Fibroblast of skin of right quadriceps (primary cell): ENCODE data around the gene ATRNL1.
"Not testable (repeated sequence)": the region's sequence is repeated elsewhere in the genome, so short reads cannot be mapped to it uniquely, and the experiment has no call there.

Source experiments
- DNase-seq: peaks from one replicate; pipeline ENCODE4 v3.0.0-alpha.2; 2013

The ATRNL1 gene

GRCh38 chr10:115091161-115091560, 2.0 kb upstream of the ATRNL1 start:
- DNase-seq = no peak

- DNase-seq = no peak
Observed at GRCh38 chr10:115092258-115092554, 959 bp upstream of the ATRNL1 start.

DNA sequence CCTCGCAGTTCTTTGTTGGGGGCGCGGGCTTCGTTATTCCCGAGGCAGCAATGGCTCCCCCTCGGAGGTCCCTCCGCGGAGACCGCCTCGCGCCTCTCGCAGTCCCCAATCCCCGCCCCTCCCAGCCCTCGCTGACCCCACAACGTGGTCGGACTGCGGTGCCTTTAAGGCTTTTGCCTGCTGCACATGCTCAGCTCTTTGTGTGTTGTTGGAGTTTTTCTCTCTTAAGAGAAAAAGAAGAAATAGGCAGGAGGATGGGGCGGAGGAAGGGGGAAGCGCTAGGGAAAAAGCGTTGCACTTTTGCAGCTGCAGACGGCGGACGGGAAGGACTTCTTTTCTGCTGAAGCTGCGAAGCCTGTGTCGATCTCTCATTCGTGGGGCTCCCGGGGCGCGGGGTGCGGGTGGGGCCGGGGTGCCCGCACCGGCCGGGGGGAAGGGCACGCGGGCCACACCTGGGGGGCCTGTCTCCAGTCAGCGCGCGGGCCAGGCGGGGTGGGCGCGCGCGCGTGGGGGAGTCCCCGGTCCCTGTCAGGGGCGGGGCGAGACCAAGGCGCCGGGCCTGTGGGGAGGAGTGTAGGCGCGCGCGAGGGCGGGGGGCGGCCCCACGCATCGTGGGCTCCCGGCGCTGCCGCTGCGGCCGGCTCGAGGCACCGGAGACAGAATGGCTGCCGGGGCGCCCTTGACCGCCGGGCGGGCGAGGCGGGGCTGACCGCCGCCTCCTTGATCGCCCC, 445 bp upstream of the ATRNL1 start:
- peak; percentile 50 for DNase-seq

DNA sequence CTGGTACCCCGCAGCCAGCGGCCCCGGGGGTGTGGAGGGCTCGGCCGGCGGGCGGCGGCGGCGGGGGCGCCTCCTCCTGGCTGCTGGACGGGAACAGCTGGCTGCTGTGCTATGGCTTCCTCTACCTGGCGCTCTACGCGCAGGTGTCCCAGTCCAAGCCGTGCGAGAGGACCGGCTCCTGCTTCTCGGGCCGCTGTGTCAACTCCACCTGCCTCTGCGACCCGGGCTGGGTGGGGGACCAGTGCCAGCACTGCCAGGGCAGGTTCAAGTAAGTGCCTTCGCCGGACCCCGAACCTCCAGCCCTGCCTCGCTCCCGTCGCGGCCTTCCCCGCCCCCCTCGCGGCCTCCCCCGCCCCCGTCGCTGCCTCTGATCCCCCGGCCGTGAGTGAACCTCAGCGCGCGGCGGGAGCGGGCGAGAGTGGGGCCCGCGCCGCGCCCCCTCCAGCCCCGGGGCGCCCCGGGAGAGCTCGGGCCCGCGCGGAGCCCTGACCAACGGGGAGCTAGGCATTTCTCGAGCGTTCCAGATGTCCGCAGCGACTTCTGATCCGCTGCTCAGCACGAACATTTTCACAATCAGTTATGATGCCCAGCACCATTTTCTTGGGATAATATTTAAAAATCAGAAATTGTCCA, 727 bp downstream of the ATRNL1 start:
- no peak for DNase-seq

DNA sequence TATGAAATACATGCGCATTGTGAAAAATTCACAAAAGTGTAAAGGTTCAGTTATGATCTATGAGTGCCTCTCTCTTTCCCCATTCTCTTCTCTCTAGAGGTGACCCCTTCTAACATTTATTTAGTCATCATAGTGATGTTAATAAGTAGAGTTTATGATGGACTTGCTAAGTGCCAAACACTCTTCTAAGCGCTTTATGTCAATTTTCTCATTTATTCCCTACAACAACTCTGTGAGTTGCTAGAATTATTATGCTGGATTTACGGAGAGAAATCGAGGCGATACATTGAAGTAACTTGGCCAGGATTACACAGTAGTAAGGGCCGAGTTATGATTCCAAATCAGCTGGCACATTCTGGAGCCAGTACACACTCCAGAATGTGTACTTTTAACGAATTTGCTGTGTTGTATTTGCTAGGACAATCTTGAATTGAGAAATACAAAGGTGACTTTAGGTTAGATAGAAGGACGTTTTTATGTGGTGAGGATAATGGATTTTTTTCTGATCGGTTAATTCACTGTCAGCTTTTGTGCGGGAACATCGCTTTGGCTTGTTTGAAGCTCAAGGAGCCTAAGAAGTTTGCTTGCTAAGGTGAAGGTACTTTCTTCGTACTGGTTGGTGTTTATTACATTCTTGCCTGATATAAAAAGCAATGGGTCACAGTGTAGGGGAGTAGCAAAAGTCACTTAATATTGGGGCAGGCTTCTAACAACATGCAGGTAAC, 1.4 kb downstream of the ATRNL1 start:
- no peak for DNase-seq

DNA sequence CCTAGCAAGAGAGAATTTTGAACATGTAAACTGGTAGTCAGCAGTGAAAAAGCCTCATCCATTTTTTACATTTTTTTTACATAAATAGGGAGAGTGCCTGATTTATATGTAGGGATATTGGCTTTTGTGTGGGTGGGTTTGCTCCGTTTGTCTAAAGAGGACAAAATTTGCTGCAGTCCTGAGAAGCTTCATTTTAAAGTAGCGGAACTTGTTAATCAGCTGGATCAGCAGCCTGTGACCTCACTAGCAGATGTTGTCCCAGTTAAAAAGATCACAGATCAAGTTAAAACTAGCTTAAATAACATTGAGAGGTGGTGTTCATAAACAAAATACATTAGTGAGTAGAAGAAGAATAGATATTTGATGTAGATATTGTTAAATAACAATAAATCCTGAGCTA, 2.6 kb downstream of the ATRNL1 start:
- no peak for DNase-seq

GRCh38 chr10:115103700-115104099, 10.5 kb downstream of the ATRNL1 start:
- no peak for DNase-seq

GRCh38 chr10:115105411-115105810, 12.2 kb downstream of the ATRNL1 start:
- not testable (repeated sequence) for DNase-seq

DNA sequence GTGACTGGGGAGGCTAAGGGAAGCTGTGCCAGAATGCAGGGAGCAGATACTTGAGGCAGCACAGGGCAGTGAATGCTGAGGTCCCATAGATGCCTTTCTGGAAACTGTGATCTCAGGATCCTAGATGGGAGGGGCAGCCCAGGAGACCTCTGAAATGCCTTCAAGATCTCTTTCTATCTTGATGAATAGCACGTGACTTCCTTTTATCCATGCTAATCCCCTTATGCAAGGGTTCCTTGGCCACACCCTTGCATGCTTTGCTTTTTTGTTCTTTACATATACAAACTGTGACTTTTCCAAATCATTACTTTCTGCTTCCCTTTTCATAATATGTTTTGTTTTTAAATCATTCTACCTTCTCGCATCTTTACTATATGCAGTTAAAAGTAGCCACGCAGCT, 14.7 kb downstream of the ATRNL1 start:
- DNase-seq = no peak

GRCh38 chr10:115117301-115117700, 24.1 kb downstream of the ATRNL1 start:
- DNase-seq = no peak

GRCh38 chr10:115118346-115118745, 25.2 kb downstream of the ATRNL1 start:
- no peak for DNase-seq

DNA sequence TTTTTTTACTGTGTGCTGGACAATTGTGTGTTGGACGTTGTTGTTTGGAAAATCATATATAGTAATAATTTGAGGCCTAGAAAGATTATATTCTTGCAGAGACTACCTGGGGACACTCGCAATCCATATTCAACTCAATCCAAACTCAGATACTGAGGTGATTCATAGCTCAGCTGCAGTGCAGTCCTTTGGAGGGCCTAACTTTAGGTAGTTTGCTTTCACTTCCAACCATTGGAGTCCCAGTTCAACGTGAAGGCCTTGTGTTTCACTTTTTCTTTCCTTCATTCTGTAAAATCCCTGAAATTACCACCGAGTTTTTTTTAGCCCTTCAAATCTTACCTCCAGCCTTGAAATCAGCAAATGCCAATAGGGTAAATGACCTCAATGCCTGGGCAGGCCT, 32.3 kb downstream of the ATRNL1 start:
- DNase-seq = no peak

DNA sequence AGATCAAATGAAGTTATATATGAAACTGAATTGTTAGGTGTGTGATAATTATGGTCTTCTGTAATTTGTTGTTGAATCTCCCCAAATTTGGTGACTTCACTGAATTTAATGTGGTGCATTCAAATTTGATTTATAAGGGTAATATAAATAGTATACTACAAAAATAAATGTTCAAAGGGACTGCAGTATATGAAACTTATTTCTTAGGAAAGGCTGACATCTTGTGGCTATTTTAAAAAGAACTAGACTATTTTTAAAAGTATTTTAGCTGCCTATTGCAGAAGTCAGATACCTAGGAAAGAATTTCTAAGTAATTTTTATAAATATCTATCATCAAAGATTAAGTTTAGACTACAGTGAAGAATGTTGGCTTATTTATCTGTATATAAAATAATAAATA, 36.6 kb downstream of the ATRNL1 start:
- DNase-seq = peak; percentile 22

GRCh38 chr10:115136616-115137015, 43.5 kb downstream of the ATRNL1 start:
- no peak for DNase-seq

GRCh38 chr10:115141254-115141653, 48.1 kb downstream of the ATRNL1 start:
- peak; percentile 3 for DNase-seq

- no peak for DNase-seq
Observed at GRCh38 chr10:115157357-115157756, 64.2 kb downstream of the ATRNL1 start.

DNA sequence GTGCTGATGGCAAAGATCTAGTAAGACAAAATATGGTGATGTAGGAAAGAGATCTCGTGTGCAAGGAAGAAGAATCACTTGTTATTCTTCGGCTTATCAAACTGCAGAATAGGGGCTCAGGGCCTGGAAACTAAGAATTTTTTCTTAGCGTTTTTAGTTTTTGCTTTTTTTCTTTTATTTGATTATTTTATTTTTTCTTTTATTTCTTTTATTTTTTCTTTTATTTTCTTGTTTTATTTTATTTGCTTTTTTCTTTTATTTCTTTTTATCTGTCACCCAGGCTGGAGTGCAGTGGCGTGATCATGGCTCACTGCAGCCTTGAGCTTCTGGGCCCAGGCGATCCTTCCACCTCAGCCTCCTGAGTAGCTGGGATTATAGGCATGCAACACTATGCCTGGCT, 70.0 kb downstream of the ATRNL1 start:
- no peak for DNase-seq

DNA sequence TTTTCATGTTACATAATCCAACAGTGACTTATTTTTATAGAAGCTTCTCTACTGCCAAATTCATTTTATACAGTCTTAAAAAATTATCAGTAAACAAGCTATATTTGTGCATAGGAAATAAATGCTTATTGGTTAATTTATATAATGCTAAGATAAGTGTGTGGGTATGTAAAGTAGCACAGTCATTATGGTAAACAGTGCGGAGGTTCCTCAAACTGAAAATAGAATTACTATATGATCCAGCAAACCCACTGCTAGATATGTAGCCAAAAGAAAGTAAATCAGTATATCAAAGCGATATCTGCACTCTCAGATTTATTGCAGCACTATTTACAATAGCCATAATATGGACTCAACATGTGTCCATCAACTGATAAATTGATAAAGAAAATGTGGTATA, 71.1 kb downstream of the ATRNL1 start:
- no peak for DNase-seq

DNA sequence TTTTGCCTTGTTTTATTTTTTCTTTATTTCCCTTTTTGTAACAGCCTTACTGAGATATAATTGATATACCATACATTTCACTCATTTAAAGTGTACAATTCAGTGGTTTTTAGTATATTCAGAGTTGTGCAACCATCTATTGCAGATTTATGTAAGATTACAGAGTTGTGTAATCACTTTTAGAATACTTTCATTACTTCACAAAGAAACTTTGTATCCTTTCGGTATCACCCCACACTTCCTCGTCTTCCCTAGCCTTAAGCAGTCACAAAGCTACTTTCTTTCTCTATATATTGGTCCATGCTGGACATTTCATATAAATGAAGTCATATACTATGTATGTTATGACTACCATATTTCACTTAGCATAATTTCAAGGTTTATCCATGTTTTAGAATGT, 74.6 kb downstream of the ATRNL1 start:
- DNase-seq = no peak

DNA sequence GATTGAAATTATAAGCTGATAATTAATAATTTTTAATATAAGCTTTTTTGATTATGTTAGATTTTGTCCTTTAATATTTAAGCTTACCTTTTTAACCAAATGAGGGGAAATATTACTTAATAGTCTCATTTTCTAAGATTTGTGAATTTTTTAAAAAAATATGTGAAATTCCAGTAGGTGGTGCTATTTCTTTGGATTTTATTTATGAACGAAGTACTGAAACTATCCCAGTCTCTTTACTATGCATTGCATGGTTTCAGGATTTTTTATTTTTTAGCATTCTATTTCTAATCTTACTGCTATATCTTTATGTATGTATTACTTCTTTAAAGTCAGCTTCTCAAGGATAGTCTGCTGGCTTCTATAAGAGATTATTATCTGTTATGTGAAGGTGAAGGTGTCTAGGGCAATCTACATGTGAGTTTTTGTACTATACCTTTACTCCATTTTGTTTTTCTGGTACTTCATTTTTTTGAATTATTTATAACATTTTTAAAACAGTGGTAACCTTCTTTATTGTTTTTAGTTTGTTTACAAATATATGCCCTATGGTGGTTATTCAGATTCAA, 78.3 kb downstream of the ATRNL1 start:
- peak; percentile 2 for DNase-seq

- DNase-seq = no peak
Observed at GRCh38 chr10:115173915-115174443, 80.8 kb downstream of the ATRNL1 start.

GRCh38 chr10:115207276-115207675, 114.1 kb downstream of the ATRNL1 start:
- not testable (repeated sequence) for DNase-seq

GRCh38 chr10:115209133-115209532, 116.0 kb downstream of the ATRNL1 start:
- DNase-seq = no peak

- DNase-seq = no peak
Observed at GRCh38 chr10:115214829-115215228, 121.7 kb downstream of the ATRNL1 start.
